Spleen (tissue), 11 donors: ENCODE data around the gene AIG1. TPM values are rescaled to one million over a fixed set of nuclear protein-coding genes. Genes with fewer than 3 reads are reported as not detected.

Experiments
- DNase-seq: peaks from one replicate; pipeline ENCODE4 v3.0.0-alpha.2; 2020
- H3K27ac ChIP-seq, 8 donors: fragments of 200-600 bp; sonication (generic) in 7 of 8; 1 replicate in 4 of 8; 2 replicates in 4 of 8; pipeline versions ENCODE4 v1.5.0 to v1.8.0; 2016 to 2021; ENCODE audit warnings: inconsistent platforms in 4 of 8, mild to moderate bottlenecking in 4 of 8, moderate library complexity in 1 of 8
- H3K27me3 ChIP-seq, 7 donors: fragments of 200-600 bp; sonication (generic) in 6 of 7; replicated peaks in 1 of 7; 1 replicate in 4 of 7; 2 replicates in 3 of 7; pipeline versions ENCODE4 v1.5.0 to v1.8.0; 2016 to 2021; ENCODE audit warnings: inconsistent platforms in 3 of 7, mild to moderate bottlenecking in 1 of 7
- H3K36me3 ChIP-seq, 6 donors: fragments of 200-600 bp; sonication (generic) in 5 of 6; 1 replicate in 4 of 6; 2 replicates in 2 of 6; pipeline versions ENCODE4 v1.5.0 to v1.8.0; 2016 to 2021; ENCODE audit warnings: inconsistent platforms in 2 of 6
- H3K4me1 ChIP-seq, 6 donors: fragments of 200-600 bp; sonication (generic) in 5 of 6; 1 replicate in 3 of 6; 2 replicates in 3 of 6; pipeline versions ENCODE4 v1.5.0 to v1.8.0; 2016 to 2021; ENCODE audit warnings: inconsistent platforms in 3 of 6
- H3K4me3 ChIP-seq, 8 donors: fragments of 200-600 bp; sonication (generic) in 7 of 8; 1 replicate in 4 of 8; 2 replicates in 4 of 8; pipeline versions ENCODE4 v1.5.0 to v1.8.0; 2016 to 2021; ENCODE audit warnings: inconsistent platforms in 4 of 8, mild to moderate bottlenecking in 4 of 8, moderate library complexity in 2 of 8
- H3K9me3 ChIP-seq, 8 donors: fragments of 200-600 bp; sonication (generic) in 7 of 8; 1 replicate in 4 of 8; 2 replicates in 4 of 8; pipeline versions ENCODE4 v1.5.0 to v1.8.0; 2016 to 2021; ENCODE audit warnings: inconsistent platforms in 4 of 8
- CTCF ChIP-seq, 11 experiments: fragments of 200-600 bp in 7 of 11; fragments of 450-650 bp in 4 of 11; sonication (generic) in 4 of 11; IDR thresholded peaks in 8 of 11; conservative IDR thresholded peaks in 3 of 11; 1 replicate in 7 of 11; 2 replicates in 4 of 11; pipeline versions ENCODE4 v1.4.0 to v1.8.0; 2016 to 2021; ENCODE audit warnings: antibody characterized with exemption in 11 of 11, inconsistent platforms in 4 of 11, mild to moderate bottlenecking in 1 of 11
- POLR2A ChIP-seq, 3 donors: fragments of 450-650 bp; IDR thresholded peaks; one replicate each; pipeline ENCODE4 v1.5.1; 2017; ENCODE audit warnings: antibody characterized with exemption in 3 of 3, mild to moderate bottlenecking in 1 of 3
- POLR2AphosphoS5 ChIP-seq, 3 donors: sonication (generic); formaldehyde crosslinking; IDR thresholded peaks; one replicate each; pipeline ENCODE4 v1.5.1; 2017; ENCODE audit warnings: antibody characterized with exemption in 3 of 3
- WGBS, 5 donors: extraction: QIAGEN DNeasy Blood & Tissue Kit in 3 of 5; methylation state at CpG; one replicate each; pipeline versions ENCODE4 v1.1.5 to v1.1.7; 2013 to 2018; 5-methylcytosine and 5-hydroxymethylcytosine counted together
- intact Hi-C: fragments of 100-400 bp; cut with DNase I; formaldehyde crosslinking; loops from one replicate; pipeline ENCODE4 v1.15.0; 2023; ENCODE audit warnings: low total_unique reads
- polyA plus RNA-seq, 3 donors: library from polyadenylated mRNA; stranded (reverse); fragments of 200-250 nt; gene quantifications; one replicate each; pipeline ENCODE4 v1.2.1, GENCODE V29; 2013
- total RNA-seq, 7 donors: library from RNA; depleted of rRNA in 3 of 7; stranded (reverse); fragments of >200 nt in 3 of 7; fragmentation: NEBNext Ultra II Directional in 4 of 7; extraction: Animal tissue kit (Norgen Biotek cat#: 25700) in 4 of 7; gene quantifications; one replicate each; pipeline versions ENCODE4 v1.1.0 to v1.2.1, GENCODE V29; 2016 to 2021
- donor health status: healthy with polysubstance abuse.
- donor health status: DM: no; HTN: no; CAD: no; lungs with moderate emphysema.
- donor health status: DM: no; HTN: no; CAD: no.
- donor health status: Bipolar disorder and iron deficiency.
- donor health status: healthy.
- donor health status: DM: no; HTN: no; CAD: no.
- donor health status: DM: yes; HTN: yes; CAD: no.

The AIG1 gene
- total and polyA plus RNA-seq, 10 donors = 14.3 to 38.0 (median 27.9) TPM

GRCh38 chr6:143125864-143126573 is 65.3 kb downstream of the AIG1 start:
- Histone ChIP-seq H3K27me3 (no peaks in the 10 kb centered on the region), H3K9me3 (peaks cover 0 to 22% (median 14%) of the 10 kb centered on the region in 8 donors), H3K36me3 (peaks cover 0 to 29% (median 0%) of the 10 kb centered on the region in 6 donors), H3K27ac (no peak overlapping the region), H3K4me1 (no peaks in the 10 kb centered on the region), H3K4me3 (no peak overlapping the region)
- DNase-seq = no peak
- intact Hi-C loops = no loop called here
- WGBS, 5 donors = 82 to 92% (median 88%) methylated on average over 12 of the region's 12 CpGs
- no peak for TF ChIP-seq POLR2AphosphoS5 (IDR thresholded peaks at IDR 0.05)
- TF ChIP-seq CTCF (IDR thresholded peaks at IDR 0.05 in 8 of 11, conservative IDR thresholded peaks at IDR 0.05 in 3 of 11) = no peak
- TF ChIP-seq POLR2A (IDR thresholded peaks at IDR 0.05) = no peak

- Histone ChIP-seq H3K9me3 (peaks cover 0 to 23% (median 17%) of the 10 kb centered on the region in 8 donors), H3K4me3 (no peak overlapping the region), H3K27ac (no peak overlapping the region), H3K4me1 (no peaks in the 10 kb centered on the region), H3K36me3 (peaks cover 0 to 35% (median 0%) of the 10 kb centered on the region in 6 donors), H3K27me3 (no peaks in the 10 kb centered on the region)
- intact Hi-C loops = no loop called here
- DNase-seq = no peak
- WGBS, 5 donors = 83 to 98% (median 91%) methylated on average over 1 of the region's 1 CpG
- TF ChIP-seq POLR2AphosphoS5 (IDR thresholded peaks at IDR 0.05) (no peak), CTCF (IDR thresholded peaks at IDR 0.05 in 8 of 11, conservative IDR thresholded peaks at IDR 0.05 in 3 of 11) (no peak), POLR2A (IDR thresholded peaks at IDR 0.05) (no peak)
Measured at GRCh38 chr6:143126574-143126941, 65.9 kb downstream of the AIG1 start.

DNA sequence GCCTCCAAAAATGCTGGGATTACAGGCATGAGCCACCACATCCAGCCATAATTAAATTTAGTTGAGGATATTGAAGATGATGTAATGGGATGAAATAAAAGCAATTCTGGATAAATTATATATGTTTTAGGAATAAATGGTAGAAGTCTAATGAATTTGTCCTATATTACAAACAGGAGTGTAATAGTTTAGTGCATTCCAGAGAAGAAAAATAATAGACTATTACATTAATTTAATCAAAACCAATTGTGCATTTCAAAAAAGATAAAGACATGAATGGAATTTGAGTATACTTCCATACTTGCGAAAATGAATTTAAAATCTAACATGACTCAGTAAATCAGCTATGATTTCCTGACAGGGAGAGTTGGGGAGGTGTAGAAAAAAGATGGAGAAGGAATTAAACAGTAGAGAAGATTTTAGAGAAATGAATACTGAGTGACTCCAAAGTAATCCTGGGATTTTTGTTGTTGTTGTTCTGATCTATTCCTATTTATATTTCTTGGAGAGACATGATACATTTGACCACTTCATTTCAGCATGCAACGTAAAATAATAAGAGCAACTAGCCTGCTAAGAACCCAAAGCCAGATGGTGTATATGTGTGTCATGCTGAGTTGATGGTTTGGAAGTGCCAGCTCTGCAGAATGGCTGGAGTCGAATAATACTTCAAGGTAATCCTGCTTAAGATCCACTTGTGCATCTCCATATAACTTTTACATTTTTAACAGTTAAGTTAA is 67.4 kb downstream of the AIG1 start:
- Histone ChIP-seq H3K4me1 (no peaks in the 10 kb centered on the region), H3K36me3 (peaks cover 0 to 36% (median 0%) of the 10 kb centered on the region in 6 donors), H3K4me3 (no peak overlapping the region), H3K27ac (no peak overlapping the region), H3K27me3 (no peaks in the 10 kb centered on the region), H3K9me3 (peaks cover 0 to 29% (median 21%) of the 10 kb centered on the region in 8 donors)
- no peak for DNase-seq
- 94 to 97% (median 95%) methylated on average over 3 of the region's 3 CpGs for WGBS, 5 donors
- TF ChIP-seq CTCF (IDR thresholded peaks at IDR 0.05 in 8 of 11, conservative IDR thresholded peaks at IDR 0.05 in 3 of 11) (no peak), POLR2A (IDR thresholded peaks at IDR 0.05) (no peak), POLR2AphosphoS5 (IDR thresholded peaks at IDR 0.05) (no peak)
- intact Hi-C loops = no loop called here

- intact Hi-C loops = no loop called here
- no peaks in the 10 kb centered on the region for H3K4me1 ChIP-seq
- H3K27me3 ChIP-seq = no peaks in the 10 kb centered on the region
- DNase-seq = no peak
- peaks cover 0 to 36% (median 0%) of the 10 kb centered on the region in 6 donors for H3K36me3 ChIP-seq
- no peak overlapping the region for H3K27ac ChIP-seq
- H3K4me3 ChIP-seq = no peak overlapping the region
- no peak for TF ChIP-seq POLR2AphosphoS5 (IDR thresholded peaks at IDR 0.05)
- H3K9me3 ChIP-seq = peaks cover 0 to 30% (median 21%) of the 10 kb centered on the region in 8 donors
Measured at GRCh38 chr6:143128681-143129015, 68.0 kb downstream of the AIG1 start.
